Measurements from ENCODE around the gene YKT6. TPM values are rescaled to one million over a fixed set of nuclear protein-coding genes. Genes with fewer than 3 reads are reported as not detected.

YKT6 gene
- polyA plus RNA-seq, 3 donors, result 76.8 to 77.6 (median 77.0) TPM

DNA sequence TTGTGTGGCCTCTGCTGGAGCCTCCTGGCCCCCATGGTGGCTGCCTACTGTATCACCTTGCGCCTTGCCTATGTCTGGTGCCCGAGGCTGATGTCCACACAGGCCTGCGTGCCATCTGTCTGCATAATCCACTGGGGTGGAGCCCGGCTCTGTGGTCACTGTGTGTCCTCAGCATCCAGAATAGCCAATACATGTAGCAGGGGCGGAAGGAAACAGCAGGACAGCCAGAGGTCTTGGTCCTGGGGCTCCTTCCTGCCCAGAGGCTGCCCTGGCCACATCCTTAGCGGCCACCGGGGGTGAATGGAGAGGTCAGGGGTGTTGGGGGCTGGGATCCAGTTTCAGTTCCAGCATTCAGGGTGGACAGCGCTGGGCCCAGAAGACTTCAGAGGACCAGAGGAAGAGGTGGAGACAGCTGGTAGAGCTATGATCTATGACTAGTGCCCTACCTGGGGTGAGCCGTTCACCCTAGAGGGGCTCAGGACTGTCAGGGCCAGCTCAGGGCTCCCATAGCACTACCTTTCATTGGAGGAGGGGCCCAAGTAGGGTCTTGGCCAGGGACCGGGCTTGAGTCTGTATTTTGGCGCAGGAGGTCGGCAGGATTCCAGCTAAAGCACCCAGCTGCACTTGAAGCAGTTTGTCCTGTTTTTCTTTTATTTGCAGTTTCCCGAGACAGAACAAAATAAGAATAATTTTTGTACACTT lies 15.9 kb downstream of the YKT6 start:
- DNase-seq (ENCODE audit: low read depth in 3 of 3, low spot score in 2 of 3), result no peak

GRCh38 chr7:44217223-44217714 lies 16.5 kb downstream of the YKT6 start:
- no peak for DNase-seq (ENCODE audit: low read depth in 3 of 3, low spot score in 2 of 3)

DNA sequence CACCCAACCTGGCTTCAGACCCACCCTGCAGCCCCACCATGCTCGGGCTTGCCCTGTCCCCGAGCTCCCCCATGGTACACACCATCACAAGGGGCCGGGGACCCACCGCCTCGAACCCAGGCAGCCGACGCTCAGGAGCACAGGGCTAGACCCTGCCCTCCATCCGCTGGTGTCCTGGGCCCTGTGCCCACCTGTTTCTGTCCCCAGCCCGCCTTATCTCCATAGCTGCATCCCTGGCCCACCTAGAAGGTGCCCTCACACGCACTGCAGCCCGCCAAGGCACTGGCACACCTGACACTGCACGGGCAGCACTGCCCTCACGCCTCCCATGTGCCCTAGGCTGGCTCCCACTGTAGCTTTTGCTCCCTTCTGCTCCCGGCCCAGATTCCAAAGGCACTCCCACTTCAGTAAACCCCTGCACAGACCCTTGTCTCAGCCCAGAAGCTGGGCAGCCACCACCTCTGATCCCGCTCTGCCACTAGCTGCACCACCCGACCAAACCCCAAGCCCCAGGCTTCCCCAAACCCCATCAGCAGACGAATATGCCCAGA lies 17.1 kb downstream of the YKT6 start:
- DNase-seq (ENCODE audit: low read depth in 3 of 3, low spot score in 2 of 3), result no peak

DNA sequence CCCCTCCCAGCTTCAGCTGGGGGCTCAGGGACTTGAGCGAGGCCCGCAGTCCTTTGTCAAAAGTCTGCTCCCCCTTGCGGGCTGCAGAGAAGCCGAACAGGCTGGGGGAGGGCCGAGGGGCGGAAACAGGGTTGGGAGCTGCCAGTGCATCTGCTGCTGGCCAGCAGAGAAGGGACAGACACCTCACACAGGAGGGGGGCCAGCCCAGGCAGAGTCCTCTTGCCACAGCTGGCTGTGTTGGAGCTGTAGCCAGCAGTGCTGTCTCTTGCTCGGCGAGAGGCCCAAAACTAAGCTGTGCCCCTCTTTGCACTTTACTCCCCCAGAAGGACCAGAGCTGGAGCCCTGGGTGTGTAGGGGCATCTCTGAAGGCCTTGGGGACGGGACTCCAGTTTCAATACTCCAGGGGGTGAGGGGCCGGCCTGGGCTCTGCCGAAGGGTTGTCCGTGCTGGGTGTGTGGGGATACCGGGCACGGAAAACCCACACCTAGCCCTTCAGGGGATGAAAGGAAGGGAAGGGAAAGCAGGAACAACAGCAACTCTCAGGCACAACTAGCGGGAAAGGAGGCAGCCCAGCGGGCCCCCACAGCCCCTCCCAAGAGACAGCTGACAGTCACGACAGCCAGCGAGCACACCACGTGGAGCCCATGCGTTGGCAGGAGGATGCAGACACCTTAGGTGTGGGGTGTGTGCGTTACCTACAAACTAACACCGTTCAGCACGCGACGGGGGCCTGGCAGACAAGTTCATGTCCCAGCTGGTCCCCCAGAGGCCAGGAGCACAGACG lies 17.8 kb downstream of the YKT6 start:
- no peak for DNase-seq (ENCODE audit: low read depth in 3 of 3, low spot score in 2 of 3)

DNA sequence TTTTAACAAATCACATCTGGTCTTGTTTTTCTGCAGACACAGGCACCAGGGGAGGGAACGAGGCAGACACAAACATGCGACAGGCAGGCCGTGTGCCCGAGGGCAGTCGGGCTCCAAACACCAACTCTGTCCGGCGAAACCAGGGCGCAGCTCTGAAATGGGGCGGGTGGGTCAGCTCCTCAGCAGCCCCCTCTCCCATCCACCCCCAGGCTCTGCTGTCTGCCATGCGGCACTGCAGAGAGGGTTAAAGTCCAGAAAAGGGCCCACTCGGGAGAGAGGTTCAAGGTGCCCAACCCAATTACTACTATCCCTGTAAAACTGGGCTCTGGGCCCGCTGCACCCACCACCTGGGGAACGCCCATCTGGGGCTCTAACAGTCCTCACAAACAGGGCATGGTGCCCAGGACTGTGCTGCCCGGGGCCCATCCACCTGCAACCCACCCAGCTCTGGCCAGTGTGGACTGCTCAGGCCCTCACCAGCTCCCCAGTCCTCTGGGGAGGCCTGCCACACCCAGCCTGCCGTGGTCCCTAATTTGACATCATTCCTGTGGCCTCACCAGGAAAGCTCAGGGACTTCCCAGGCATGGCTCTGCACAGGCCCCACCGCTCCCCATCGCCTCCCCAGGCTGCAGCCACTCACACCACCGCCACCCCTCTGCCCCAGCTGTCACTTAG lies 18.7 kb downstream of the YKT6 start:
- no peak for DNase-seq (ENCODE audit: low read depth in 3 of 3, low spot score in 2 of 3)

DNA sequence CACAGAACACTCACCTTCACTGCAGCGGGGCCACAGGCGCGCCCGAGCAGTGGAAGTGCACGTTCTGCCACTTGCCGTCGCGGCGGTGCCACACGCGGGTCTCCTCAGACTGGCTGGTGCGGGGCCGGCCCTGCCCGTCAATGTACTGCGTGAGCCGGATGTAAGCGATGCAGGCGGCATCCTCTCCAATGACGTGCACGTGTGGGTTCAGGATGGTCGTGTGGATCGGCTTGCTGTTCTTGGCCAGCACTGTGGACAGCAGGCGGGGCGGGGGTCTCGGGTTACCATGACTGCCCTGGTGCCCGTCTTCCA lies 19.2 kb downstream of the YKT6 start:
- DNase-seq (ENCODE audit: low read depth in 3 of 3, low spot score in 2 of 3), result no peak

GRCh38 chr7:44220358-44221112 lies 19.8 kb downstream of the YKT6 start:
- DNase-seq (ENCODE audit: low read depth in 3 of 3, low spot score in 2 of 3), result no peak

DNA sequence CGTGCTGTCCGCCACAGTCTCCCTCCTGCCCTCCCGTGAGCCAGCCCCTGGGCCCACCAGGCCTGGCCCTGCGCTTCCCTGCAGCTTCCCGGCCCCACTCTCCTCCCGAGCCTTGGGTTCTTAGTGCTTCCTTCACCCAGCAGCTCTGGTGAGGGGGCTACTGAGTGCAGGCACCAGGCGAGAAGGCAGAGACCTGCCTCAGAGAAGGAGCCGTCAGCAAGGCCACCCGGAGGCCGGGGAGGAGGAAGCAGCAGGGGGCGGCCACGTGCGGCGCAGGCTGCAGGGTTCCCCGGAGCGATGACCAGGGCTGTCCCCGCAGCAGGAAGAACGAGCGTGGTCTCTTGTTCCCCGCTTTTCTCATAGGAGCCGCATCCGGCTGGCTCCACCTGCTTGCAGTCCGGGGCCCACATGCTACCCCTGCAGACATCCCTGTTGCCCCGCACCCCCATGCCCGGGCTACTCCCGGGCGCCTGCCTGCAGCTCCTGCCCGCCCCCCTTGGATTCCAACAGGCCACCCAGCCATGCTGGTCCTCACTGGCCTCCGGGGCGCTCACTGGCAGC lies 20.5 kb downstream of the YKT6 start:
- DNase-seq (ENCODE audit: low read depth in 3 of 3, low spot score in 2 of 3), result no peak

- DNase-seq (ENCODE audit: low read depth in 3 of 3, low spot score in 2 of 3), result no peak
These were observed 21.3 kb downstream of the YKT6 start for GRCh38 chr7:44222074-44222473.

DNA sequence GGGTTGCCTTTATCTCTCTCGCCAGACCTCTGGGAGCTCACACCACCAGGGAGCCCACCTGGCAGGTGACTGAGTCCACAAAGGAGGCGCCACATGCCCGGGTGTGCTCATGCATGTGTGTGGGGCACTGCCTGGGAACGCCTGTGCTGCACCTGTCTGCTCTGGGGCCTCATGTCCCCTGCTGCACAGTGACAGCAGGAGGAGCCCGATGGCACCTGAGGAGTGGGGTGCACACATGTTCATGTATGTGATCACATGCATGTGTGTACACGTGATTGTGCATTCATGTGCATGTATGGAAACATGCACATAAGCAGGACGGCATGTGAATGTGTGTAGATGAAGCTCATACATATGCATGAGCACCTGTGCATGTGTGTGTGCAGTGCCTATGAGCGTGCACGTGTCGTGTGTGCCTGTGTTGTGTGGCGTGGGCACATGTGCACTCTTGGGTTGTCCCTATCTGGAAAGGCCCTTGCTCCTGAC lies 22.0 kb downstream of the YKT6 start:
- no peak for DNase-seq (ENCODE audit: low read depth in 3 of 3, low spot score in 2 of 3)

- no peak for DNase-seq (ENCODE audit: low read depth in 3 of 3, low spot score in 2 of 3)
These were observed 22.7 kb downstream of the YKT6 start for GRCh38 chr7:44223362-44224079.

DNA sequence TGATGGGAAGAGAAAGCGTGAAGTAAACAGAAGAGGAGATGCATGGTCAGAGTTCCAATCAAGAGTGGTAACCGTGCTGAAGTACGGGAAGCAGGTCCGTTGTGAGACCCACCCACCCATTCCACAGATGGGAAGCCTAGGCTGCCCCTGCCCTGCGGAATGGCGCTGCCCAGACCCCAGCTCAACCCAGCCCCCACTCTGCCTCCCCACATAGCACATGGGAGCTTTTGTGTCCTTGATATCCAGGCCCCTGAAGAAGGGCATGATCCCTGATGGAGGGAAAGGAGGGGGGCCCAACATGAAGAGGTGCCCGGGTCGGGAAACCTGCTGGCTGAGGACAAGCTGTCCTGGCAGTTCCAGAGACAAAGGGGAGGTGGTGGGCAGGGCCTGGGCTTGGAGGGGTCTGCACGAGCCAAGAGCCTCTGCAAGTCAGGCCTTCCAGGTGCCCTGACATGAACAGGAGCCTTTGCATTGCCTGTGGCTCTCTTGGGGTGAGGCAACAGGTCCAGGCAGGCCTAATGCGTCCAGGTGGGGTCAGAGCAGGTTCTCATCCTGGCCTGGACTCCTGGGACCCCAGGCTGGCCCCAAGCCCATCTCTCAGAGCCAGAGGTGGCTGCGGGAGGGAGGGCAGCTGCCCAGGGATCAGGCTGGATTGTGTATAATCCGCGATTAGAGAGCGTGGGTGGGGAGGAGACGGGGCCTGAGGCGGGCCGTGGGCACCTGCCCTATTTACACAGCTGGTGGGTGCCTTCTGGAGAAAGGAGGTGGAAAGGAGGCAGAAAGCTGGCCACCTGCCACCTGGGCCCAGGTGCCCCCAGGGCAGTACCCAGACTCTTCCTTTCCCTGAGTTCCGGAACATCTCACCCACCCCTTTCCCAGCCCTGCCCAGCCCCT lies 23.5 kb downstream of the YKT6 start:
- no peak for DNase-seq (ENCODE audit: low read depth in 3 of 3, low spot score in 2 of 3)

DNA sequence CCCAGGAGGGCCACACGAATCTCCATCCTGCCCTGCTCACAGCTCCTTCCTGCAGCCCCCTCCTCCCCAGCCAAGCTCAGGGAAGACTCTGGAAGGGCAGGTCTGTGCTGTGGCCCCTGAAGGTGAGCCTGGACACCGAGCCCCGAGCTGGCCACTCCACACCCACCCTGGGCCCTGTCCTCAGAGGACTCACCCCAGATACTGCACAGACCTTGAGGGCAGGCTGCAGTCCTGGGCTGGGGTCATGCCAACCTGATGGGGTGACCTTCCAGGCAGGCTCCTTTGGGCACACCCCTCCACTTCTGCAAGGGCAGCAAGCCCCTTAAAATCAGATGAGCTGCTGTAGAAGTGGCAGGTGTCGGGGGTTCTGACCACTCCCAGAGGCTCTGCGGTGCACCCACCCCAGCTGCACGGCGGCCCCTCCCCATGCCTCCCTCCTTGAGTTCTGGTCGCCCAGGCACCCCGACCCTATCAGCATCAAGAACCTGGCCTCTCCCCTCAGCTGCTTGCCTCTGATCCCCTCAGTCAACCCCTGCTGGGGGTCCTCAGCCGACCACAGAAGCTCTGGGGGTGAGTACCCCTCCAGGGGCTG lies 24.3 kb downstream of the YKT6 start:
- no peak for DNase-seq (ENCODE audit: low read depth in 3 of 3, low spot score in 2 of 3)

DNA sequence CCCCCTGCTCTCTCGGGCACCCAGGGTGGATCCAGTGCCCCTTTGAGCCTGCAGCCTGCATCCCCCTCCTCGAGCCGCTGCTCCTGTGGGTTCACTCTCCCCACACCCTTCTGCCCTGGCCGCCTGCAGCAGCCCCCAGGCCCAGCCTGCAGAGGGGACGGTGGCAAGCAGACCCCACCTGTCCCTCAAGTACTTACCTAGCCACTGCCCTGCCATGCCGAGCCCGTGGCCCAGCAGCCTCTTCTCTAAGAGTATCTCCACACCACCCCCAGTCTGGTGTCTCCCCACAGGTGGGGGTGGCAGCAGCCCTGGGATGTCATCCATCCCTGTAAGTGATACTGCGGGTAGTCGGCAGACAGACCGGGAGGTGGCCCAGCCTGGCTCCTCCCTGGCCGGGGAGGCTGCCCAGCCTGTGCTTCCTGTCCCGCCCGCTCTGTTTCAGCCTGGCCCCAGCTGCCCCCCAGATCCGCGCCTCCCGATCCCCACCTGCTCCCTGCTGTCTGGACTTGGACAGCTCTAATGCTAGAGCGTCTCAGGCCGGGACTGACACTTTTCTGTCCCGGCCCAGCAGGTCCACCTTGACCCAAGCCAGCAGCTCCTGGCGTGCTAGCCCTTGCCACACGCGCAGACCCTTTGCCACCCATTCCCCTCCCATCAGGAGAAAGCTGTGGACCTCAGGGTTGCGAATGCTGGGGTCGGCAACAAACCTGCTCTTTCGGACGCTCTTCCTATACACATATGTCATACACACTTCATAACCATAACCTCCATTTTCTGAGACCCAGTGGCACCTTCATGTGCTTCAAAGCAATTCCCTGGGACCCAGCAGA lies 25.0 kb downstream of the YKT6 start:
- DNase-seq (ENCODE audit: low read depth in 3 of 3, low spot score in 2 of 3), result no peak

GRCh38 chr7:44226396-44226753 lies 25.6 kb downstream of the YKT6 start:
- no peak for DNase-seq (ENCODE audit: low read depth in 3 of 3, low spot score in 2 of 3)

- DNase-seq (ENCODE audit: low read depth in 3 of 3, low spot score in 2 of 3), result no peak
These were observed 27.1 kb downstream of the YKT6 start for GRCh38 chr7:44227911-44228310.

- no peak for DNase-seq (ENCODE audit: low read depth in 3 of 3, low spot score in 2 of 3)
These were observed 28.0 kb downstream of the YKT6 start for GRCh38 chr7:44228571-44229350.

All from right renal cortex interstitium (tissue), 3 donors.